IMR-90 (cell line): ENCODE data around the gene NKAIN2.

ENCODE experiments used
- BHLHE40 ChIP-seq: fragments of 150-350 bp; IDR thresholded peaks from 2 replicates; pipeline ENCODE4 v1.6.1; 2016; ENCODE audit warnings: mild to moderate bottlenecking, low read depth, low read length
- CTCF ChIP-seq: conservative IDR thresholded peaks from 2 replicates; pipeline ENCODE4 v1.5.1; 2012; ENCODE audit warnings: mild to moderate bottlenecking, low read depth, low read length, improper control_type of control experiment
- MXI1 ChIP-seq: IDR thresholded peaks from 2 replicates; pipeline ENCODE4 v1.6.1; 2012; ENCODE audit warnings: low read depth, mild to moderate bottlenecking, low read length, moderate library complexity, borderline replicate concordance
- NFE2L2 ChIP-seq: fragments of 150-350 bp; IDR thresholded peaks from 2 replicates; pipeline ENCODE4 v1.6.1; 2016; ENCODE audit warnings: low read depth, mild to moderate bottlenecking, low read length
- SMC3 ChIP-seq: fragments of 150-350 bp; IDR thresholded peaks from 2 replicates; pipeline ENCODE4 v1.6.1; 2016; ENCODE audit warnings: low read depth, mild to moderate bottlenecking, antibody characterized with exemption, low read length, moderate library complexity

GRCh38 chr6:123848347-123848746, 44.7 kb downstream of the NKAIN2 start:
- TF ChIP-seq CTCF = no peak
- no peak for TF ChIP-seq MXI1
- TF ChIP-seq NFE2L2 = no peak
- TF ChIP-seq SMC3 = no peak
- TF ChIP-seq BHLHE40 = no peak
